ENCODE results near the gene UFC1.

DNA sequence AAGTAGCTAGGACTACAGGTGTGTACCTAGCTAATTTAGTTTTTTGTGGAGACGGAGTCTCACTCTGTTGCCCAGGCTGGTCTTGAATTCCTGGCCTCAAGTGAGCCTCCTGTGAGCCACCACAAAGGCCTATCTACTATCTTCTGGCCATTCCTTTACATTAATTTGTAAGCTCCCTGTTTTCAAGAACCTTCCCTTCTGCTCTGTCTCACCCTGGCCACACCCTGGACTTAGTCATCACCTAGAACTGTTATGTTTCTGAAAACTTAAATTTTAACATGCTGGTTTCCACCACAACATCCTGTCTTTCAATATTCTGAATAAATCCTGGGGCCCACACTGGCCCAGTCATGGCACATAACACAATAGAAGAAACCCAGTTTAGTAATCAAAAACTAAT, 28.4 kb downstream of the UFC1 start:
- TF ChIP-seq, protein P1, sequence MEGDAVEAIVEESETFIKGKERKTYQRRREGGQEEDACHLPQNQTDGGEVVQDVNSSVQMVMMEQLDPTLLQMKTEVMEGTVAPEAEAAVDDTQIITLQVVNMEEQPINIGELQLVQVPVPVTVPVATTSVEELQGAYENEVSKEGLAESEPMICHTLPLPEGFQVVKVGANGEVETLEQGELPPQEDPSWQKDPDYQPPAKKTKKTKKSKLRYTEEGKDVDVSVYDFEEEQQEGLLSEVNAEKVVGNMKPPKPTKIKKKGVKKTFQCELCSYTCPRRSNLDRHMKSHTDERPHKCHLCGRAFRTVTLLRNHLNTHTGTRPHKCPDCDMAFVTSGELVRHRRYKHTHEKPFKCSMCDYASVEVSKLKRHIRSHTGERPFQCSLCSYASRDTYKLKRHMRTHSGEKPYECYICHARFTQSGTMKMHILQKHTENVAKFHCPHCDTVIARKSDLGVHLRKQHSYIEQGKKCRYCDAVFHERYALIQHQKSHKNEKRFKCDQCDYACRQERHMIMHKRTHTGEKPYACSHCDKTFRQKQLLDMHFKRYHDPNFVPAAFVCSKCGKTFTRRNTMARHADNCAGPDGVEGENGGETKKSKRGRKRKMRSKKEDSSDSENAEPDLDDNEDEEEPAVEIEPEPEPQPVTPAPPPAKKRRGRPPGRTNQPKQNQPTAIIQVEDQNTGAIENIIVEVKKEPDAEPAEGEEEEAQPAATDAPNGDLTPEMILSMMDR (IDR thresholded peaks at IDR 0.05), result no peak
- TF ChIP-seq TCF7L2 (IDR thresholded peaks at IDR 0.05; ENCODE audit: low read depth, low read length), result no peak
- TF ChIP-seq, protein P2, sequence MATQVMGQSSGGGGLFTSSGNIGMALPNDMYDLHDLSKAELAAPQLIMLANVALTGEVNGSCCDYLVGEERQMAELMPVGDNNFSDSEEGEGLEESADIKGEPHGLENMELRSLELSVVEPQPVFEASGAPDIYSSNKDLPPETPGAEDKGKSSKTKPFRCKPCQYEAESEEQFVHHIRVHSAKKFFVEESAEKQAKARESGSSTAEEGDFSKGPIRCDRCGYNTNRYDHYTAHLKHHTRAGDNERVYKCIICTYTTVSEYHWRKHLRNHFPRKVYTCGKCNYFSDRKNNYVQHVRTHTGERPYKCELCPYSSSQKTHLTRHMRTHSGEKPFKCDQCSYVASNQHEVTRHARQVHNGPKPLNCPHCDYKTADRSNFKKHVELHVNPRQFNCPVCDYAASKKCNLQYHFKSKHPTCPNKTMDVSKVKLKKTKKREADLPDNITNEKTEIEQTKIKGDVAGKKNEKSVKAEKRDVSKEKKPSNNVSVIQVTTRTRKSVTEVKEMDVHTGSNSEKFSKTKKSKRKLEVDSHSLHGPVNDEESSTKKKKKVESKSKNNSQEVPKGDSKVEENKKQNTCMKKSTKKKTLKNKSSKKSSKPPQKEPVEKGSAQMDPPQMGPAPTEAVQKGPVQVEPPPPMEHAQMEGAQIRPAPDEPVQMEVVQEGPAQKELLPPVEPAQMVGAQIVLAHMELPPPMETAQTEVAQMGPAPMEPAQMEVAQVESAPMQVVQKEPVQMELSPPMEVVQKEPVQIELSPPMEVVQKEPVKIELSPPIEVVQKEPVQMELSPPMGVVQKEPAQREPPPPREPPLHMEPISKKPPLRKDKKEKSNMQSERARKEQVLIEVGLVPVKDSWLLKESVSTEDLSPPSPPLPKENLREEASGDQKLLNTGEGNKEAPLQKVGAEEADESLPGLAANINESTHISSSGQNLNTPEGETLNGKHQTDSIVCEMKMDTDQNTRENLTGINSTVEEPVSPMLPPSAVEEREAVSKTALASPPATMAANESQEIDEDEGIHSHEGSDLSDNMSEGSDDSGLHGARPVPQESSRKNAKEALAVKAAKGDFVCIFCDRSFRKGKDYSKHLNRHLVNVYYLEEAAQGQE (IDR thresholded peaks at IDR 0.05; ENCODE audit: insufficient read depth in 1 of 2, low read depth in 2 of 2, low read length in 1 of 2), result no peak
